Stimulated activated CD8-positive, alpha-beta memory T cell treated with anti-CD3 and anti-CD28 coated beads, Interleukin-12 subunit alpha, Interleukin-12 subunit beta, amount 100 ng/mL, for 24 hours (primary cell): ENCODE results near the gene KAT8.

Experiments used
- DNase-seq: peaks from one replicate; pipeline ENCODE4 v3.0.0-alpha.2; 2020; ENCODE audit errors: extremely low read depth

The KAT8 gene

DNA sequence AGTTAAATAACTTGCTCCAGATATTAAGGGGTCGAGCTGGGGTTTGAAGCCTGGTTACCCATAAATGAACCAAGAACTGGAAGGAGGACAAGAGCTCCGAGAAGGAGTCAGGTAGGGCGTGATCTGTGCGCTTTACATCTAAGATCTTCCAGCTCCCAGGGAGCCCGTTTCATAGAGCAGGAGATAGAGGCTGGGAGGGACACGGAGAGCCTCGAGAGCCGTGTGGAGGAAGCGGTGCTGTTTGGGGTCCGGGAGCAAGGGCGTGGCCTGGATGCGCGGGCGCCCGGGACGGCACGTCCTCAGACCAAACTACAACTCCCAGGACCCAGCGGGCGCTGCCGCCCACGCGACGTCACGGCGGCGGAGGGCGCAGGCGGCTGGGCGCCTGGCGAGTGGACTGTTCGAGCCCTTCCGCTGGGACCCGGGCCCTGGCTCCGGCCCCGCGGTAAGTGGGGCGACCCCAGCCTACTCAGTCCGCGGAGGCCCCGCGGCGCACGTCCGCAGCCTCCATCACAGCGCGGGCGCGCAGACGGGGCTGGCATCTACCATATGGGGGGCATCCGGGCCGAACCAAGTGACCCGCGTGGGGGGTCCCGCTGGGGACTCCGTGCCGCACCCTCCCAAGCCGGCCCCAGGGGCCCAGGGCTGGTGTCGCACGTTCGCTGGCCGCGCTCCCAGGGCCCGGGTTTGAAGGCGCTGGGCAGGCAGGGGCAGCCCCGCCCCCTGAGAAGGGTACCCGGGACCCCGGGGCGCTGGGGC lies 9.2 kb upstream of the KAT8 start, which contains the start of gene BCKDK:
Gene BCKDK, plus strand, starts transcription at position 352 of the 759 bp plus-strand sequence. CDS start 838 bp downstream, outside the sequence.
- no peak for DNase-seq

DNA sequence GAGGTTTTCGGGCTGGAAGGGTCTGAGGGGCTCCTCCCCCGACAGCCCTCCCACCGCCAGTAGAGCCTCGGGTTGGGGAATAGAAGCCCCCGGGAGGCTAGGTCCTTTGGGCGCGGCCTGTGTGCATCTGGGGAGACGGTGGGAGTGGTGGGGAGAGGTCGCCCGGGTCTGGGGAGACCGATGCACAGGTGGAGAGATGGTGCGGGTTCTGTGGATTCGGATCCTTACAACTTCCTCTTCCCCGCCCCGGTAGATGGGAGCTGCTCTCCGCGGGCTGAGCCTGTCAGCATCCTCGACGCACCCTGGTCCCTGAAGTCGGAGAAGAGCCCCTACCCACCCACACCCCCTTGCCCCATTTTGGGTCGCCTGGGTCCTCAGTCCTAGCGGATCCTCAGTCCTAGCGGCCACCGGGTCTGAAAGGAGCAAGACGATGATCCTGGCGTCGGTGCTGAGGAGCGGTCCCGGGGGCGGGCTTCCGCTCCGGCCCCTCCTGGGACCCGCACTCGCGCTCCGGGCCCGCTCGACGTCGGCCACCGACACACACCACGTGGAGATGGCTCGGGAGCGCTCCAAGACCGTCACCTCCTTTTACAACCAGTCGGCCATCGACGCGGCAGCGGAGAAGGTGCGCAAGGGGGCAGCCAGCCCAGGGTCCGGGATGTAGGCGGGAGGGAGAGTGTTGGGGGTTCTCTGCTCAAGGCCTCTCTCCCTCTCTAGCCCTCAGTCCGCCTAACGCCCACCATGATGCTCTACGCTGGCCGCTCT lies 8.5 kb upstream of the KAT8 start:
- DNase-seq, result no peak

DNA sequence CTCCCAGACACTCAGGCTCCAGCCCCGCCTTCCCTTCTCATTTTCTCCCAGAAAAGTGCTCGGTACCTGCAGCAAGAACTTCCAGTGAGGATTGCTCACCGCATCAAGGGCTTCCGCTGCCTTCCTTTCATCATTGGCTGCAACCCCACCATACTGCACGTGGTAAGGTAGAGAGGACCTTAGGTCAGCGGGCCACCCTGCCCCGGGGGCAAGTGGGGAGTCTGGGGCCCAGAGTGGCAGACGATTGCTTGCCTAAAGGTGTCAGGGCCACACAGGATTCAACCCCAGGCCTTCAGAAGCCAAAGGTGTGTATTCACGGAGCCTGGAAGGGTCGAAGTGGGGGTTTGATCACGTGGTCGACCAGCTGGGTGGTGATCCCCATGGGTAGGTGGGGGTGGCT lies 7.8 kb upstream of the KAT8 start:
- DNase-seq, result no peak

DNA sequence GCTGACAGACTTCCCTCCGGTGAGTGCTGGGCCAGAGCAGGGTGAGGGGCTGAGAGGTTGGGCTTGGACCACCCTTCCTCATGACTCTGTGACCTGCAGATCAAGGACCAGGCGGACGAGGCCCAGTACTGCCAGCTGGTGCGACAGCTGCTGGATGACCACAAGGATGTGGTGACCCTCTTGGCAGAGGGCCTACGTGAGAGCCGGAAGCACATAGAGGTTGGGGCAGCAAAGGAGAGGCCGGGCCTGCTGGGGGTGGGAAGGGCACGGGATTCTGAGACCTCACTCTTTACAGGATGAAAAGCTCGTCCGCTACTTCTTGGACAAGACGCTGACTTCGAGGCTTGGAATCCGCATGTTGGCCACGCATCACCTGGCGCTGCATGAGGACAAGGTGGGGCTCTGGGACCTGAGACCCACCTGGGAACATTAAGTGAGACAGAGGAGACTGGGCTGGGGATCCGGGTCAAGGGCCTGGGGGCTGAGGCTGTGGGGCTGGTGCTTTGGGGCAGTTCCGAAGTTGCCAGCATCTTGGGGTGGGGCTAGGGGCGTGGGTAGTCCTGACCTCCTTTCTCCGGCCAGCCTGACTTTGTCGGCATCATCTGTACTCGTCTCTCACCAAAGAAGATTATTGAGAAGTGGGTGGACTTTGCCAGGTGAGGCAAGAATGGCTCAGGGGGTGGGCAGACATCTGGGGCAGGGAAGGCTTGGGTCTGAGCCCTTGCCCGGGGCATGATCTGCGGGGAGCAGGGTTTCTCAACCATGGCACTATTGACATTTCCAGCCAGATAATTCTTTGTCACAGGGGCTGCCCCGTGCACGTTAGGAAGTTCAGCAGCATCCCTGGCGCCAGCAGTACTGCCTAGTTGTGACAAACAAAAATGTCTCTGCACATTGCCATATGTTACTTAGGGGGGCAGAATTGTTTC lies 7.1 kb upstream of the KAT8 start:
- DNase-seq, result no peak

DNA sequence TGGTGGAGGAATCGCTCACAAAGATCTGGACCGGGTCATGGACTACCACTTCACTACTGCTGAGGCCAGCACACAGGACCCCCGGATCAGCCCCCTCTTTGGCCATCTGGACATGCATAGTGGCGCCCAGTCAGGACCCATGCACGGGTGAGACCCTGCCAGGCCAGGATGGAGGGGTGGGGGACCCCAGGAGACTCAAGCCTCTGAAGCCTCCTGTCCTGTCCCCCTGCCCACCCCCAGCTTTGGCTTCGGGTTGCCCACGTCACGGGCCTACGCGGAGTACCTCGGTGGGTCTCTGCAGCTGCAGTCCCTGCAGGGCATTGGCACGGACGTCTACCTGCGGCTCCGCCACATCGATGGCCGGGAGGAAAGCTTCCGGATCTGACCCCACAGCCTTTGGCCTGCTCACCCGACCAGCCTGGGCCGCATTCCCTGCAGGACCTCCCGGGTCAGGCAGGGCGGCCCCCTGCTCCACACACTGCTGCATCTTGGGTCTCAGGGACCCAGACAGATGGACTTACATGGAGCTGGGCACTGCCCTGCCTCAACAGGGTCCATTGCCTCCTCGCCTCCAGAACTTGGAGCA lies 5.5 kb upstream of the KAT8 start:
- DNase-seq, result no peak

- no peak for DNase-seq
Observed at GRCh38 chr16:31112711-31113110, 4.8 kb upstream of the KAT8 start.

DNA sequence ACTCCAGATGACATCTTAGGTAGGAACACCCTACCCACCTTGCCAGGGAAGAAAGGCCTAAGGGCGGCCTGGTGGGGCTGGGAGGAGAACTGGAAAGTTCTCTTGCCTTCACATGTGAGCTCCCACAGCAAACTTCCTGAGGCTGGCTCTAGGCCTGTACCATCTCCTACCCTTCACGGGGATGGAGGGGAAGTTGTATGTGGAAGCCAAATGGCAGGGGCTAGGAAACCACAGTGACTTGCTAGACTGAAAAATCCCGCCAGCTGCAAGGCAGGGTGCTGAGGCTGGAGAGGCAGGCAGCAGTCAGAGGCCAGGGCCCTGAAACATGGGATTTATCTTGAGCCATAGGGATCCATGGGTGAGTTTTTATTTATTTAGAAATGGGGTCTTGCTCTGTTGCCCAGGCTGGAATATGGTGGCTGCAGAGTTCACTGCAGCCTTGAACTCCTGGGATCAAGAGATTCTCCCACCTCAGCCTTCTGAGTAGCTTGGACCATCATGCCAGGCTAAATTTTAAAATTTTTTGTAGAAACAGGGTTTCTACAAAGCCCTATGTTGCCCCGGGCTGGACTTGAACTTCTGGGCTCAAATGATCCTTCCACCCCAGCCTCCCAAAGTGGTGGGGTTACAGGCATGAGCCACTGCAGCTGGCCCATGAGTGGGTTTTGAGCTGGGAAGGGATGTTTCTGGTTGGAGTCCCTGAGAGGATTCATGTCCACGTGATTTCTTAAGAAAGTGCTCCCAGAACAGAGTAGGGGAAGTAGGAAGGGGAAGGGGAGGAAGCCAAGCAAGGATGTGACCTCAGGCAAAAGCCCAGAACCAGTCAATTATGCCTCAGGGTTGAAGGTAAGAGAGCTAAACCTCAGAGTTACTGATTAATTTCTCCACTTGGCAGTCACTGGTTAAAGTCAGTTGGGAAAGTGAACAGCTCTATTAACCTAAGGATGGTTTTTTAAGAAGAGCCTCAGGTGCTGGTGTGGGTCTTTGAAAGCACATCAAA lies 4.0 kb upstream of the KAT8 start:
- no peak for DNase-seq

DNA sequence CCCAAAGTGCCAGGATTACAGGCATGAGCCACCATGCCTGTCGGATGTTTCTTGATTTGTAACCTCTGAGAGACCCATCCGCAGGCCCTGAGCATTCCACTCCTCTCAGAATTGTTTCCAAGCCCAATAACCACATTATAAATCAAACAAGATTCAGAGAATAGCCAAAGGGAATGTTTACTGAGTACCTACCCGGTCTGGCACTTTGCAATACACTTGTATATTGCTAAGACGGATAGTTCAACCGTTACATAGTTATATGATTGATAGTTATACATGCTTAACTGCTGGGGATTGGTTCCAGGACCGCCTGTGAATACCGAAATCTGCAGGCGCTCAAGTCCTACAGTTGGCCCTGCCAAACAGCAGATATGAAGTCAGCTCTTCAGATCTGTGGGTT lies 3.0 kb upstream of the KAT8 start:
- DNase-seq, result no peak

GRCh38 chr16:31118223-31119155 lies 1.0 kb downstream of the KAT8 start:
- DNase-seq, result no peak

DNA sequence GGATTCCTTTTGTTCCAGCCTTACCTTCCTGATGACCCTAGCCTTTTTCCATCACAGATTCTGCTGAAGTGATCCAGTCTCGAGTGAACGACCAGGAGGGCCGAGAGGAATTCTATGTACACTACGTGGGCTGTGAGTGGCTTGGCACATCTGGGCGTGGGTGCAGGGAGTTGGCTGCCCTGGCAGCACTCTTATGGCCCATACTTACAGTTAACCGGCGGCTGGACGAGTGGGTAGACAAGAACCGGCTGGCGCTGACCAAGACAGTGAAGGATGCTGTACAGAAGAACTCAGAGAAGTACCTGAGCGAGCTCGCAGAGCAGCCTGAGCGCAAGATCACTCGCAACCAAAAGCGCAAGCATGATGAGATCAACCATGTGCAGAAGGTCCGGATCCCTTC lies 2.7 kb downstream of the KAT8 start:
- no peak for DNase-seq

GRCh38 chr16:31125844-31126243 lies 8.4 kb downstream of the KAT8 start:
- no peak for DNase-seq

- no peak for DNase-seq
Observed at GRCh38 chr16:31127182-31127581, 9.7 kb downstream of the KAT8 start.

GRCh38 chr16:31128711-31129567 lies 11.5 kb downstream of the KAT8 start:
- DNase-seq, result no peak

- DNase-seq, result no peak
Observed at GRCh38 chr16:31129568-31130335, 12.3 kb downstream of the KAT8 start.

GRCh38 chr16:31130336-31130891 lies 12.9 kb downstream of the KAT8 start:
- no peak for DNase-seq

GRCh38 chr16:31130899-31131298 lies 13.4 kb downstream of the KAT8 start:
- DNase-seq, result no peak

- no peak for DNase-seq
Observed at GRCh38 chr16:31131416-31131815, 14.0 kb downstream of the KAT8 start.
